HG02642 (cell line): ENCODE data around the gene TSSC4.

ENCODE experiments used
- ATAC-seq: cut with Tn5 transposase; IDR thresholded peaks from one replicate; pipeline ENCODE4 v1.9.1; 2021; ENCODE audit warnings: mild to moderate bottlenecking; ENCODE audit not compliant: unreplicated experiment, poor library complexity

The TSSC4 gene

GRCh38 chr11:2428322-2428795 is 27.8 kb downstream of the TSSC4 start:
- no peak for ATAC-seq

- ATAC-seq: no peak
These were observed 30.8 kb downstream of the TSSC4 start for GRCh38 chr11:2431395-2431794.

- no peak for ATAC-seq
These were observed 31.6 kb downstream of the TSSC4 start for GRCh38 chr11:2432171-2432621.

- no peak for ATAC-seq
These were observed 32.1 kb downstream of the TSSC4 start for GRCh38 chr11:2432628-2433071.

GRCh38 chr11:2433106-2433925 is 32.8 kb downstream of the TSSC4 start:
- no peak for ATAC-seq

GRCh38 chr11:2434008-2434407 is 33.5 kb downstream of the TSSC4 start:
- ATAC-seq: no peak

GRCh38 chr11:2434506-2435255 is 34.1 kb downstream of the TSSC4 start:
- ATAC-seq: no peak

- no peak for ATAC-seq
These were observed 34.9 kb downstream of the TSSC4 start for GRCh38 chr11:2435288-2436012.

GRCh38 chr11:2436013-2436520 is 35.5 kb downstream of the TSSC4 start:
- ATAC-seq: no peak

GRCh38 chr11:2436521-2437031 is 36.0 kb downstream of the TSSC4 start:
- ATAC-seq: no peak

- ATAC-seq: no peak
These were observed 37.0 kb downstream of the TSSC4 start for GRCh38 chr11:2437516-2437915.

GRCh38 chr11:2439820-2440219 is 39.3 kb downstream of the TSSC4 start:
- ATAC-seq: no peak

GRCh38 chr11:2440646-2441045 is 40.1 kb downstream of the TSSC4 start:
- ATAC-seq: no peak

GRCh38 chr11:2441171-2441570 is 40.6 kb downstream of the TSSC4 start:
- ATAC-seq: no peak

- ATAC-seq: no peak
These were observed 42.0 kb downstream of the TSSC4 start for GRCh38 chr11:2442589-2442988.

GRCh38 chr11:2443406-2443805 is 42.9 kb downstream of the TSSC4 start:
- no peak for ATAC-seq

GRCh38 chr11:2443881-2444820 is 43.6 kb downstream of the TSSC4 start, which contains the start of gene TRPM5:
TSS of gene TRPM5 (minus strand) at chr11:2444514. CDS start at chr11:2423036, 21,478 bp downstream.
- ATAC-seq: no peak

GRCh38 chr11:2444821-2445745 is 44.5 kb downstream of the TSSC4 start, which contains the start of gene KCNQ1:
TSS of gene KCNQ1 (plus strand) at chr11:2445008. CDS start at chr11:2445099, 91 bp downstream.
- ATAC-seq: no peak
